GM10266 (cell line): ENCODE data around the gene UNCX.

ENCODE experiments used
- DNase-seq: peaks from one replicate; pipeline ENCODE4 v3.0.0; 2012; ENCODE audit errors: extremely low spot score
- TF ChIP-seq, protein P1 (sequence below): IDR thresholded peaks from 2 replicates; pipeline ENCODE4 v1.5.1; 2012; ENCODE audit warnings: mild to moderate bottlenecking, low read depth; ENCODE audit not compliant: control insufficient read depth, insufficient read depth; ENCODE audit errors: missing control alignments

The UNCX gene

DNA sequence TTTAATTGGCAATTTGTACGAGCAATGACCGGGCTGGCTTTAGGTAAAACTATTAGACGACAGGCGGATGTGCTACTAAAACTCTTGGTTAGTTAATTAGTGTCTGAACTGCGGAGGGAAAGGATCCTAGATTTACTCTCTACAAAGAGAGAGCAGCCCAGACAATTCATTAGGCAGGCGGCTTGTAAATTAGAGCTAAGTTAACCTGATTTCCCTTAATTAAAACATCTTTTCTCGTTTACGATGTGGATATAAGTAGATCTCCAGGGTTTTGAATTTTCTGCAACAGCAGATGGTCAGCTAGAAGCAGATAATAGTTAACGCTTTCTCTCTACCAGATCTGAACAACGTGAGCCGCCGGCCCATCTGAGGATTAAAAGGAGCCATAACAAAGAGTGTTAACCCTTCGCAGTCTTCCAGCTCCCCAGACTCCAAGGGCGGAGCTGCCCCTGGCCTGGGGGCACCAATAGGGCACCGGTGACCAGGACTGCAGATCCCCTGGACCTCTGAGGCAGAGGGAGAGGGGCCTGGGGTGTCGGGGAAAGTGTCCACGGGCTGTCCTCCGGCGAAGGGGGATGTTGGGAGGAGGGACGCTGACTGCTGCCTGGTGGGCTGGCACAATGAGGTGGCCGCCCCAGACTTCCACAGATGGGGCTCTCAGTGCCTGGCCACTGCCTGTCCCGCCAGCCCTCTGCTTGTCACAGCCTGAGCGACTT lies 6.3 kb upstream of the UNCX start:
- DNase-seq = no peak

DNA sequence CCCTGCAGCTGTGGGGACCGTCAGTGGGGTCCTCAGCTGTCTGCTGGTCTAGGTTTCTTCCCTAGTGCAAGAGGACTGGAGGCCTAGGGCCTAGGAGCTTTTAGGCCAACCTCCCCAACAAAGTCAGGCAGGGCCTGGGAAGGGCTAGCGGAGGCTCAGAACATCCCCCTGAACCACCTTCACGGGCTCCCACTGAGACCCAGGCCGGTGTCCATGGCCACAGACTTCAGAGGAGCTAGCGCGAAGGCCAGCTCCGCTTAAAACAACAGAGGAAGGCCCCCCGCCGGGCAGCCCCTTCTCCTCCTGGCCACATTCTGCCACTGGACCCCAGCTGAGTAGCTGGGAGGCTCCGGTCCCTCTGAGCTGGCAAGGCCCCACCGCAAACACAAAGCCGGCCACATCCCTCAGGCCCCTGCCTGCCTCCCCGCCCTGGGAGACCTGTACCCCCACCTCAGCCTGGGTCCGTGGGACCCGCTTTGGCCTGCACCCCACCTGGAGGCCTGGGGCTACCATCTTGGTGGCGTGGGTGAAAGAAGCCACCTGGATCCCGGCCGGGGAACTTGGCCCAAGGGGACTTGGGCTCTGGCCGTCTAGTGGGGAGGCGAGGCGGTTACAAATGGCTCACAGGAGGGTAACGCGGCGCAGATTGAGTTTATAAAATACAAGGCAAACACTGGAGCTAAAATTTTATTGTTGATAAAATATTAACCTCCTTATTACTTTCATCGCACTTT lies 5.4 kb upstream of the UNCX start:
- TF ChIP-seq, protein P1, sequence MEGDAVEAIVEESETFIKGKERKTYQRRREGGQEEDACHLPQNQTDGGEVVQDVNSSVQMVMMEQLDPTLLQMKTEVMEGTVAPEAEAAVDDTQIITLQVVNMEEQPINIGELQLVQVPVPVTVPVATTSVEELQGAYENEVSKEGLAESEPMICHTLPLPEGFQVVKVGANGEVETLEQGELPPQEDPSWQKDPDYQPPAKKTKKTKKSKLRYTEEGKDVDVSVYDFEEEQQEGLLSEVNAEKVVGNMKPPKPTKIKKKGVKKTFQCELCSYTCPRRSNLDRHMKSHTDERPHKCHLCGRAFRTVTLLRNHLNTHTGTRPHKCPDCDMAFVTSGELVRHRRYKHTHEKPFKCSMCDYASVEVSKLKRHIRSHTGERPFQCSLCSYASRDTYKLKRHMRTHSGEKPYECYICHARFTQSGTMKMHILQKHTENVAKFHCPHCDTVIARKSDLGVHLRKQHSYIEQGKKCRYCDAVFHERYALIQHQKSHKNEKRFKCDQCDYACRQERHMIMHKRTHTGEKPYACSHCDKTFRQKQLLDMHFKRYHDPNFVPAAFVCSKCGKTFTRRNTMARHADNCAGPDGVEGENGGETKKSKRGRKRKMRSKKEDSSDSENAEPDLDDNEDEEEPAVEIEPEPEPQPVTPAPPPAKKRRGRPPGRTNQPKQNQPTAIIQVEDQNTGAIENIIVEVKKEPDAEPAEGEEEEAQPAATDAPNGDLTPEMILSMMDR = no peak
- DNase-seq = no peak

More for the DNA sequence above, 6.3 kb upstream of the UNCX start:
- TF ChIP-seq, protein P1 = no peak

DNA sequence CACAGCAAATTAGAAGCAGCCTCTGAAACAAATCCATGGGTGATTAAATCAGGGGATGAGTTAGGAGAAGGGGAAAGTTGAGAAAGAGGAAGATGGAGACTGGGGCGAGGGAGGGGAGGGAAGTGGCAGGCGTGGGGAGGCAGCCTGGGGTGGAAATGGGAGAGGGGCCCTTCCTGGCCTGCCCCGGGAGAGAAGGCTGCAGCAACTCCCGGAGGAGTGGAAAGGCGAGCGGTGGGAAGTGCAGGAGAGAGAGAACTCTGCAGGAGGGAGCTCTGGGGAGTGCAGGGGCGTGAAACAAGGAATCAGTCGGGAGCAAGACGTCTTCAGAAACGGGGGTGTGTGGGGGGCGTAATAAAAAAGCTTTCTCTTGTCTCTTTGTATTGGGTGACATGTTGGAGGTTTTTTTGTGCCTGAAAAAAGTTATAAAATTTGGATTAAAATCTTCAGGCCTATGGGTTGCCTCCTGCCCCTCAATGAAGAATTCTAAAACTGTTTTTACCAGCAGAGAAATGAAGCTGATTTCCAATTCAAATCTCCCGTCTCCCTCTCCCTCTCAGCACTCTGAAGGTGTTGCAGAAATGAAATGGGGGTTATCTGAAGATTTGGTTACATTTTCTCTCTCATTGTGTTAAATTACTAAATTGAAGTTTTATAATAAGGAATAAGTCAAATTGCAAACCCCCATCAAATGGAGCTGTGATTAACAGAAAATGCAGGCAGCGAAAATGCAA lies 4.7 kb upstream of the UNCX start:
- TF ChIP-seq, protein P1 = no peak
- DNase-seq = no peak

DNA sequence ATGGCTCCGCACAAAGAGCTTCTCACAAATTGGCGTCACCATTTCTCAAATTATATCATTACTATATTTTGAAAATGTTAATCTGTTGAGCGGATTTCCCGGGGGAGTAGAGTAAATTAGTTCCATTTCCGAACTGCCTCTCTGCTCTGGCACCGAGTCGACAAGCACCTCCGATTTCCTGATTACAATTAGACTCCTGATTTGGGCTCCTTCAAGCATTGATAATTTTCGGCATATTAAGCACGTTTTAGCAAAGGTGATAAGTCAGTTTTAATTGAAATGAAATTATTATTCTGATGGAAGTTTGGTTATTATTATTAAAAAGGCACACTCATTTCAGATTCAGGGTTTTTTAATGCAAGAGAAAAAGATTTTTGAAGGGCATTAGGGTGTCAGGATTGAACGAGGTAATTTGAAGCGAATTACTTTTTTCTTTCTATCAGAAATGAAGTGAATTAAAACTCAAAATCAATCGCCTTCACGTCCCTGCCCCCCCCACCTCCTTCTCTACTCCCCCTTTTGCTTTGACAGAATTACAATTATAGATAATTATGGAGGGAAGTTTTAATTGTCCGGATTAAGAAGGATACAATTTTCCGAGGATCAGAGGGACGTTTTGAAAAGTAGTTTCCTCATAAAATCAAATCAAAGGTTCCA lies 4.0 kb upstream of the UNCX start:
- TF ChIP-seq, protein P1 = no peak

DNA sequence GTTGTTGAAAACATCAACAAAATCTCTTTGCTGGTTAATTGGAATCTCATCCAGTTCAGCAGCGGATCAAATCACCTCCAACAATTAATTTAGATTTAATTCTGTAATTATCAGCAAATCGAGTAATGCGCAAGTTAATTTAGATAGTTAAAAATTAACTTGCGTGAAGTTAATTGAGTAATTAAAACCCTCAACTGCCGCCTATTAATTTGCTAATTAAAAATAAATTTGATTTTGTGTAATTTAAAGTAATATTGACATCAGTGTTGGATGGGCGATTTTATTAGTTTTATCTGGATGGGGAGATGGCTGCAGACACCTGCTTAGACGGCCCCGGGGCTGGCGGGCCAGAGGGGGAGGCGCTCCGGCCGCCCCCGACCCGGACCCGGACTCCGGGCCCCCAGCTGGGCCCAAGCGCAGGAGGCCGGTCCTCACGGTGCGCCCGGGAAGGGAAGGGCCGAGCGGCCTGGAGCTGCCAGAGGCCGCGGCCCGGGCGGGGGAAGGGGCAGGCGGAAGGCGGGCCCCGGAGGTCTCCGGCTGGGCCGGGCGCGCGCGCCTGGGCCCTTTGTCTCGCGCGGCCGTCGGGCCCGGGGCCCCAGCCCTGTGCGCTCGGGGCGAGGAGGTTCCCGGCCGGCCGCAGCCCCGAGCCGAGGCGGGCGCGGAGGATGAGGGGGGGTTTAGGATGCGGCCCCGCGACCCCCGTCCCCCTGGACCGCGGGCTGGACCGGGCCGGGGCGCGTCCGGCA lies 3.3 kb upstream of the UNCX start:
- DNase-seq = no peak
- TF ChIP-seq, protein P1 = no peak

More for the DNA sequence above, 4.0 kb upstream of the UNCX start:
- no peak for DNase-seq

DNA sequence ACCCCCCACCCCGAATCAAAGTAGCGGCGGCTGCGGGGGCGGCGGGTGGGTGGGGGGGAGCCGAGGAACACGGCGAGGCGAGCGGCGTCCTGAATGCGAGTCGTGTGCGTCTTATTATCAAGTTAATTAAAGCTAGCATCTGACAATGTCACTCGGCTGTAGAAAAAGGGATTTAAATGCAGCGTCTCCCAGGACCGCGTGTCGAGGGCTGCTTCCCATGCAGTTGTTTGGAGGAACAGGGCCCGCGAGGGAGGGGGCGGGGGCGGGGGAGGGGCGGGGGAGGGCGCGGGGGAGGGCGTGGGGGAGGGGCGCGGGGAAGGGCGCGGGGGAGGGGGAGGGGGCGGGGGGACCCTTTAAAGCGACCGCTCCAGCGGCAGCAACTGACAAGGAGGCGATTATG lies 2.7 kb upstream of the UNCX start:
- TF ChIP-seq, protein P1 = no peak
- DNase-seq = no peak
